MG63 (cell line): Measurements from ENCODE around the gene TCERG1L. TPM values are rescaled to one million over a fixed set of nuclear protein-coding genes. Genes with fewer than 3 reads are reported as not detected.

Experiments
- DNase-seq: peaks from one replicate; pipeline ENCODE4 v3.0.0-alpha.2; 2020
- H3K27me3 ChIP-seq: fragments of 250-450 bp; sonication (Bioruptor Pico); 2 replicates; pipeline ENCODE4 v1.5.1; 2020; ENCODE audit warnings: mild to moderate bottlenecking, moderate library complexity
- H3K36me3 ChIP-seq: fragments of 250-450 bp; sonication (Bioruptor Pico); 2 replicates; pipeline ENCODE4 v1.5.1; 2020; ENCODE audit warnings: mild to moderate bottlenecking, moderate library complexity
- H3K4me3 ChIP-seq: fragments of 250-450 bp; sonication (Bioruptor Pico); 2 replicates; pipeline ENCODE4 v1.5.1; 2020; ENCODE audit warnings: mild to moderate bottlenecking, moderate library complexity
- H3K9me3 ChIP-seq: fragments of 250-450 bp; sonication (Bioruptor Pico); 2 replicates; pipeline ENCODE4 v1.5.1; 2020; ENCODE audit warnings: mild to moderate bottlenecking, moderate library complexity
- total RNA-seq: library from RNA; depleted of rRNA; stranded (reverse); fragments of >200 nt; shearing (Covaris generic); gene quantifications from 2 replicates; pipeline ENCODE4 v1.2.3, GENCODE V29; 2014; ENCODE audit warnings: low replicate concordance

TCERG1L gene
- total RNA-seq, 1 experiment from 2014 or later, result not detected

DNA sequence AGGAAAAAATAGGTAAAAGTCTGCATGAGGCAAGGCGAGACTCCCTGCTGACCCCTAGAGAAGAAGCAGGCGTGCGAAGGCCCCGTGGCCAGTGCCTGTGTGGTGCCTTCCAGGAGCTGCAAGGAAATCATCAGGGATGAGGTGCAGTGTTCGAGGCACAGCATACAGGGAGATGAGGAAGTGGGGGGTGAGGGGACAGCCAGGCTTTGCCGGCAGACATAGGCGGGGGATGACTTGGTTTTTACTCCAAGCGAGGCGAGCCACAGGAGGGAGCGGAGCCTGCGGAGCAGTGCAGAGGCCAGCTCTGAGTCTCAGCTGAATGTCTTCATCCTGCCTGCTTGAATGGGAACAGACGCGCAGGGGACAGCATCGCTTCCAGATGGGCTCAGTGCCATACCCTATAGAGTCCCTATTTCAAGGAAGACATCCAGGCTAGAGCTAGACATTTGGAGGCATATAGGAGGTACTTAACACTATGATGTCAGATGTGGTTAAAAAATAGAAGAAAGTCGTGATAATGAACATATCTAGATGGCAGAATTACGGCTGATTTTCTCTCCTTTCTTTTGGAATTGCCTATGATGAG lies 49.5 kb downstream of the TCERG1L start:
- no peaks in the 10 kb centered on the region for H3K9me3 ChIP-seq

DNA sequence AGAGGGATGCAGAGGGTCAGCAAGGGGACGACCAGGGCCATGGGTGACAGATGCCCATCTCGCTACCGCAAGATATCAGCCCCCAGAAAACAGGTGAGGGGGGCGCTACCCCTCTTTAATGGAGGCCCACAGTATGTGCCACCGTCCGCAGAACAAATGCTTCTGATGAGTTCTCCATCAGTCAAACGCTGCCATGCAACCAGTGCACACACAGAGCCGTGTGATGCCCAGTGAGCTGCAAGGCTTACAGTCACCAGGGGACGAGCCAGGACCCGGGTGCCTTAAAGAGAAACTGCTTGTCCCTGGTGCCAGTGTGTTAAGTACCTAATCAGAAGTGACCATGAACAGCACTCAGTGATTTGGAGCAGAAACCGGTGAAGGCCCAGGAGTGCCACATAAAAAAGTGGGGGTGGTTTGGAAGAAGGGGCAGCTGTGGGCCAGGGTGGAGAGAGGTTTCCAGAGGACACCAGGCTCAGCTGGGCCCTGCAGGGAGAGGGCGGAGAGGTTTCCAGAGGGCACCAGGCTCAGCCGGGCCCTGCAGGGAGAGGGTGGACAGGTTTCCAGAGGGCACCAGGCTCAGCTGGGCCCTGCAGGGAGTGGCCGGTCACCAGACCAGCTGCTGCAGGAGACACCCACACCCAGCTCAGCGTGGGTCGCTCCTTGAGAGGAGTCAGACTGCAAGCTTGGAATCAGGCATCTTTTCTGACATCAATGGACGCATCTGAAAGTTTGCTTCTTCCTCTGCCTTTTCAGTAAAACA lies 50.9 kb downstream of the TCERG1L start:
- no peaks in the 10 kb centered on the region for H3K9me3 ChIP-seq
- no peak overlapping the region for H3K4me3 ChIP-seq
- no peaks in the 10 kb centered on the region for H3K36me3 ChIP-seq
- no peaks in the 10 kb centered on the region; the same call in 1 of the 2 replicates for H3K27me3 ChIP-seq
- no peak for DNase-seq

More for the DNA sequence above, 49.5 kb downstream of the TCERG1L start:
- Histone ChIP-seq H3K4me3 (no peak overlapping the region), H3K36me3 (no peaks in the 10 kb centered on the region), H3K27me3 (no peaks in the 10 kb centered on the region; the same call in 1 of the 2 replicates)
- no peak for DNase-seq

DNA sequence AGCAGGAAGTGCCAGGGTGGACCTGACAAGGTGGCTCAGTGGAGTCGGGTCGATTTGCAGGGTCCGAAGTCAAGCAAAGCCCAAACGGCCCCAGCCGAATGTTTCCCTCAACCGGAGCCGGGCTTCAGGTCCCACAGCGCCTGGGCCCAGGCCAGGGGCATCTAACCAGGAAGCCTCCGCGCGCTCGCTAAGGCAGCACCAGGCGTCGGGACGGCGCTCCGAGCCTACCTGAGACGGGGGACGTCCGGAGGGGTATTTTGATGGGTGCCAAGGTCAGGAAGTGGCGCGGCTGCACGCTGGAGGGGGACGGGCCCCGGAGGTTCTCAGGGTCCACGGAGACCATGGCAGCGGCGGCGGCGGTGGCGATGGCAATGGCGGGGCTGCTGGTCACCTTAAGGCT lies 51.5 kb downstream of the TCERG1L start:
- H3K9me3 ChIP-seq, result no peaks in the 10 kb centered on the region
- DNase-seq, result no peak

DNA sequence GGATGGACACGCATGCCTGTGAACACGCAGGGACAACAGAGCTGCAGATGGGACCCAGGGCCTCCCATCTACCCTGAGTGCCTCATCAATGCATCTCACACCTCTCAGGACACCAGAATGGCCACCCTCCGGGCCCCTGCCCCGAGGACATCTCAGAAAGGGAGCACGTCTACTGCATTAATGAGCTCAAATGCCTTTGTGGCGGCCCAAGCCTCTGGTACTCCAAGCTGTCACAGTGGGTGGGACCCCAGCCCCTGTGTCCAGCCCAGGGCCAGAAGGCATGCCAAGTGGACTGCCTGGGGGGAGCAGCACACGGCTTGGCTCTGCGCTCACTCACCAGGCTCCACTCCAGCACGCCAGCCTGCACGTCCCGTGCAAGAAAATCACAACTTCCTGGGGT lies 52.0 kb downstream of the TCERG1L start:
- Histone ChIP-seq H3K9me3 (no peaks in the 10 kb centered on the region), H3K4me3 (no peak overlapping the region), H3K27me3 (no peaks in the 10 kb centered on the region; the same call in 1 of the 2 replicates), H3K36me3 (no peaks in the 10 kb centered on the region)
- DNase-seq, result no peak

More for the DNA sequence above, 51.5 kb downstream of the TCERG1L start:
- Histone ChIP-seq H3K27me3 (no peaks in the 10 kb centered on the region; the same call in 1 of the 2 replicates), H3K36me3 (no peaks in the 10 kb centered on the region), H3K4me3 (no peak overlapping the region)

DNA sequence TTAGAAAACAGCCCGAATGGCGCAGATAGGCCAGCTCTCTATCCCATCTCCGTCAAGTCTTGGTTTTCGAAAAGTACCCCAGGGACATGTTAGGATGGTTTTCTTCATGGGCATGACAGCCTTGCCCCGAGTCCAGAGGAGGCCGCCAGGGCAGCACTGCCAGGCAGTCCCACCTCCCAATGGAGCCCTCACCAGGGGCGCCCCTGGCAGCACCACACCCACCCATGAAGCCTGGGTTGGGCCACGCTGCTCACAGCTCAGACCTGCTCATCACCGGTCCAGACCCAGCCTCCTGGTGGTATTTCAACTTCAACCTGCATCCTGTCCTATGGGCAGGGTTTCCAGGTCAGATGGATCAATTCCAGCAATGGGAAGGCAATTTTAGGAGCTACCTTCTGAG lies 53.3 kb downstream of the TCERG1L start:
- no peak for DNase-seq
- no peak overlapping the region for H3K4me3 ChIP-seq
- H3K36me3 ChIP-seq, result no peaks in the 10 kb centered on the region
- no peaks in the 10 kb centered on the region for H3K27me3 ChIP-seq
- H3K9me3 ChIP-seq, result no peaks in the 10 kb centered on the region

DNA sequence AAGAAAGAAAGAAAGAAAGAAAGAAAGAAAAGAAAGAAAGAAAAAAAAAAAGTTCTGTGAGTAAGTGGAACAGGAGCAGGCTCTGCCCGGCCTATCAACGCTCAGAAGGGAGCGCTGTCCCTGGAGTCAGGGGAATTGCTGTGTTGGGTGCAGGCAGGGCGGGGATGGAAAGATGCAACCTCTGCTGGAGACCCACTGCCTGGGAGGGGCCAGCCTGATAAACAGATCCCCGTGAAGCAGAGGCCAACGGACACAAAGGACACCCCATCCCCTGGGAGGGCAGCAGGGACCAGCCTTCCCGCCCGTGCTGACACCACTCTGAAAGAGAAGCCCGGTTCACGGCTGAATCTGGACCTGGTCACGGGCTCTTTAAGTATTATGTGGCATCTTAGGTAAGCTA lies 54.5 kb downstream of the TCERG1L start:
- no peak for DNase-seq
- Histone ChIP-seq H3K36me3 (no peaks in the 10 kb centered on the region), H3K4me3 (no peak overlapping the region), H3K9me3 (no peaks in the 10 kb centered on the region), H3K27me3 (no peaks in the 10 kb centered on the region)

DNA sequence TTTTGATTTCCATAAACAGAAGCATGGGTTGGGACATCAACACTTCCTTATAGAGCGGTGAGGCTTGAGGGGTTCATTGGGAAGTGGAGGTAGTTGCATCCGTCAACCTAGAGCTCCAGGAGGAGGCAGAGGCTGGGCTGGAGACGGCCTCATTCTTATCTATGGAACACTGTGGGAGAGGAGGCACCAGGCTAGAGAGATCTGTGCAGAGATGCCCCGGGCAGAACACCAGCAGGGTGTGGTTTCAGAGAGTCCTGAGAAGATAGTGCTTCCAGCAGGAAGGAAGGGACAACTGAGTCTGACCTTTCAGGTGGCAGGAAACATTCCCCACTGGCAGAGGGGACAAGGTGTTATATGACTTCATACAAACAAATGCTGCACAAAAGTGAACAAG lies 56.7 kb downstream of the TCERG1L start:
- Histone ChIP-seq H3K4me3 (no peak overlapping the region), H3K27me3 (peaks cover 6% of the 10 kb centered on the region), H3K36me3 (no peaks in the 10 kb centered on the region), H3K9me3 (no peaks in the 10 kb centered on the region)
- DNase-seq, result no peak

DNA sequence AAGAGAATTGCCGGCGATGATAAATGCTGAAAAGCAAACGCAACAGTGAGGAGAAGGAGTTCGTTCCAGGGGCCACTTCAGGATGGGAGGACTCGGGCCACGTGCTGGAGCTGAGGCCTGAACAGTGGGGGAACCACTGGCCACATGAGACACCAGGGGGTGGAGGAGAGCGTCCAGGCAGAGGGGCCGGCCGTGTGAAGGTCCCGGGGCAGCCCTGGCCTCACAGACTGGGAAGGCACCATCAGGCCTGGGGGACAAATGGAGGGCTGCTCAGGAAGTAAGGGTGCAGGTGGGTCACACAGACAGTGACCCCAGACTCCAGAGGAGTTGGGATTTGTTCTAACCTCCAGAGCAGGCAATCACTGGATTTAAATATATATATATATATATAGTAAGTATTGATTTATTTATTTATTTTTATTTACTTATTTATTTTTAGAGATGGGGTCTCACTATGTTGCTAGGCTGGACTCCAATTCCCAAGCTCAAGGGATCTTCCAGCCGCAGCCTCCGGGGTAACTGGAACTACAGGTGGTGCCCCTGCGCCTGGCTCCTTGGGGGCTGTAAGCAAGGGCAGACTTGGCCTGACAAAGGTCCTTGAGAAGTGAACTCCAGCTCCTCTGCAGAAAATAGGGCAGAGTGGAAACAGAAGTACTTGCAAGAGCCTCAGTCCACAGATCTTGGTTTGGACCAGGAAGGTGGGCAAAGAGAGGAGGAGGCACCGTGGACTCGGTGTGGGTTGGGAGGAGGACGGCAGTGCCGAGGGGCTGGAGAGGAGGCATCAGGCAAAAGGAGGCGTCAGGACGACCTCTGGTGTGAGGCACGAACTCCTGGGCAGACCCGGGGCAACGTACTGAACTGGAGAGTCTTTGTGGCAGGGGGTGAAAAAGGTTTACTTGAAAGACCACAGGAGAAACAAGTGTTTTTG lies 57.3 kb downstream of the TCERG1L start:
- DNase-seq, result no peak
- Histone ChIP-seq H3K36me3 (no peaks in the 10 kb centered on the region), H3K4me3 (no peak overlapping the region), H3K27me3 (peaks cover 8% of the 10 kb centered on the region), H3K9me3 (no peaks in the 10 kb centered on the region)

DNA sequence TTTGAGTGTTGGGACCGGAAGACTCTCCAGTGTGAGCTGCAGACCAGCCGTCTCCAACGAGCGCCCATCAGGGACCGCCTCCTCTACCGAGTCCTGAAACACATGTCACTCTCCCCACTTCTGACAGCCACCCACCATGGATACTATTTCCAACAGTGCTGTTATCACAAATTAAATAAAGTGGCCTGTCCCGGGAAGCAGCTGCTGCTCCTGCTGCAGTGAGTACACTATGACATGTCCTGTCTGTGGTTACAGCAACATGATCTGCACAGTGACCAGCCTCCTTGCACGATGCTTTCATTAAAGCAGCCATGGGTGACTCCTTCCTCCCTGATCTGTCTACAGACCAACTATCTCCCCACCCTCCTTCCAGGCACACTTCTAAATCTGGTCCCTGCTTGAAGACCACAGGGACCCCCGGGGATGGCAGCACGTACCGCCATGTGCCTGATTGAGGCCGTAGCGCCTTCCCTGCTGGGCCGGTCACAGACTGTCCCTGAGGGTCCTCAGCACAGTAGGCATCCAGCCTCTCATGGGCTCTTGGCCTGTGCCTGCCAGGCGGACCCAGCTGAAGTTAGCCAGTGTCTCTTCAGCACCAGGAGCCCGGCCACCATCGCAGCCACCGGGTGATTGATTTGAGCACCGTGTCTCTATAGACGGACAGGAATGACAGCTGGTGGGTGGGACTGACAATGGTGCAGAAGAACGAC lies 58.8 kb downstream of the TCERG1L start:
- Histone ChIP-seq H3K9me3 (no peaks in the 10 kb centered on the region), H3K27me3 (peaks cover 8% of the 10 kb centered on the region), H3K4me3 (no peak overlapping the region), H3K36me3 (no peaks in the 10 kb centered on the region)
- DNase-seq, result no peak

DNA sequence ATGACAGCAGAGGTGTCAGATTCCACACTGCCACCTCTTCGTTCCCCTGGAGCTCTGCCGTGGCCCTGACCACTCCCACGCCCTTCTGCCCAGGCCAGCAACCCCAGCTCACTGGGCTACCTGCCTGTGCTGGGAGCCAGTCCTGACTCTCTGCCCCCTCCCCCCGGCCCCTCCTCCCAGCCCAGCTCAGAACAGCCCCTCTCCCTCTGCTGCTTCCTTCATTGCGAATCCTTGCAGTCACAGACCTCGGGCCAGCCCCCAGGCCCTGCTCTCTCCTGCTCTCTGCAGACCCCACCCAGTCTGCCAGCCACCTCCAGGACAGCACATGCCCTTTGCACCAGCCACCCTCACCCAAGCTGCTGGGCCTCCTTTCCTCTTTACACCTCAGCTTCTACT lies 60.4 kb downstream of the TCERG1L start:
- Histone ChIP-seq H3K27me3 (peaks cover 8% of the 10 kb centered on the region), H3K36me3 (no peaks in the 10 kb centered on the region), H3K4me3 (no peak overlapping the region), H3K9me3 (no peaks in the 10 kb centered on the region)
- no peak for DNase-seq

DNA sequence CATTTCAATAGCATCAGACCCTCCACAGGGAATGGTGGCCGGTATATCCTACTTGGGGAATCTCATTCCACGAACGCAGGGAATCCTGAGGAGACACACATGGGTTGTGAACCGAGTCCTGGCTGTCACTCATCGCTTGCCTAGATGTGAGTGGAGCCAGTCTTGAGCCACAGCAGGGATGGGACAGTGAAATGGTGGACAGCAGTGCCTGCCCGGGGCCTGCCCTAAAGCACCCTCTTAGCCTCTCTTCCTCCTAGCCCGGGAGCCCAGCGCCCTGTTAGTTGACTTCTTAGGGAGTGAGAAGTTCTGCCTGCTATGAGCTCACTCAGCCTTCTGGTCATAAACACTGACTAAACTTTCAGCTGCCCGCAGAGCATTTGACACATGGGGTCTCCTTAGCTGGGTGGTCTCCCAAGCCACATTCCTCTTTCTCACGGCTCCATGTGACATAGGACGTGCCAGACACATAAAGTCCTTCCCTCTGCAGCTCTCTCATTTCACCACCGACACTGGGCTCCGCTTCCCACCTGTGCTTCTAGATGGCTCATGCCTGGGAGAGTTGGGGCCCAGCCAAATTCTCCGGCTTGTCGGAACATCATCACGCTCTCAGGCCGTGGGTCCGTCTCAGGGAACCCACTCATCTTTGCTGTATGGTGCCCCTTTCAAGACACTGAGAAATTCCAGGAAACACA lies 60.9 kb downstream of the TCERG1L start:
- Histone ChIP-seq H3K9me3 (no peaks in the 10 kb centered on the region), H3K27me3 (peaks cover 8% of the 10 kb centered on the region), H3K4me3 (no peak overlapping the region), H3K36me3 (no peaks in the 10 kb centered on the region)
- no peak for DNase-seq

DNA sequence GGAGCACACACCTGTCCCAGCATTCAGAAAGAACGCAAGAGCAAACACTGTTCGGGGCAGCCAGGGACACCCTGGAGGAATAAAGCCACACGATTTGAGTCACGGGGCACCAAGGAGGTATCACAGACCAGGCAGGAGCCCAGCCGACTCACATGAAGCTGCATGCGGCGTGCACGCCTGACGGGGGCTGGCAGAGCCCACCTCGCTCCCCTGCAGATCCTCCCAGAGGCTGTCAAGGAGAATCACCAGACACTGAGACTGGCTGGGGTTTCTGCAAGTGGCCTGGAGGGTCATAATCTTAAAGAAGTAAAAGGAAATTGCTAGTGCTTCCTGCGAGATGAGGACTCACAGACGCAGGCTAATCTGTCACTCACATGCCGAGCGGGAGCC lies 61.6 kb downstream of the TCERG1L start:
- Histone ChIP-seq H3K9me3 (no peaks in the 10 kb centered on the region), H3K4me3 (no peak overlapping the region), H3K27me3 (peaks cover 8% of the 10 kb centered on the region), H3K36me3 (no peaks in the 10 kb centered on the region)
- DNase-seq, result no peak

DNA sequence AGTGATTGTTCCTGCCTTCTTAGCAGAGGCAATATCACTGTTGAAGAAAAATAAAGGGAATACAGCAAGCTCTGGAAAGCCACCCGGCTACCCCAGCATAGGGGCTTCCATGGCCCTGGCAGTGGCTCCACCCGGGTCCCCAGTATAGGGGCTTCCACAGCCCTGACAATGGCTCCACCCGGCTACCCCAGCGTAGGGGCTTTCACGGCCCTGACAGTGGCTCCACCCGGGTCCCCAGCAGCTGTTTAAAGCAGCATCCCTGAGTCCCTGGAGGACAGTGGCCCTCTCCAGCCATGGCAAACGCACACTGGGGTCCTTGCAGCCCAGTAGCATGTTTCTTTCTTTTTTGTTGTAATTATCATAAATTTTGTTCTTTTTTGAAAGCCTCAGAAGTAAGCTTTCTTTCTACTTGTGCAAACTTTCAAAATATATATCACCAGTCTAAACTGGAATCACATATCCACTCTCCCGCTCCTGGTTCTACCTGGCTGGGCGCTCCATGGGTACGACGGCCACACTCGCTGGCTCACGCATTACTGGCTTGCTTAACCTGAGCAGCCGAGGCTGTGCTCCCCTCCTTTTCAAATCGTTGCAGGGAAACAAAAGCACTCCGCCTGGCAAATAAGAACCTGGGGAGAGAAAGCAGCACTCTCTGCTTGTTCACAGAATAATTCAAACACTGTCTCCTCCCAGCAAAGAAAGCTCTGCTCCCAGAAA lies 62.1 kb downstream of the TCERG1L start:
- Histone ChIP-seq H3K4me3 (no peak overlapping the region), H3K36me3 (no peaks in the 10 kb centered on the region), H3K27me3 (peaks cover 8% of the 10 kb centered on the region), H3K9me3 (no peaks in the 10 kb centered on the region)
- no peak for DNase-seq

DNA sequence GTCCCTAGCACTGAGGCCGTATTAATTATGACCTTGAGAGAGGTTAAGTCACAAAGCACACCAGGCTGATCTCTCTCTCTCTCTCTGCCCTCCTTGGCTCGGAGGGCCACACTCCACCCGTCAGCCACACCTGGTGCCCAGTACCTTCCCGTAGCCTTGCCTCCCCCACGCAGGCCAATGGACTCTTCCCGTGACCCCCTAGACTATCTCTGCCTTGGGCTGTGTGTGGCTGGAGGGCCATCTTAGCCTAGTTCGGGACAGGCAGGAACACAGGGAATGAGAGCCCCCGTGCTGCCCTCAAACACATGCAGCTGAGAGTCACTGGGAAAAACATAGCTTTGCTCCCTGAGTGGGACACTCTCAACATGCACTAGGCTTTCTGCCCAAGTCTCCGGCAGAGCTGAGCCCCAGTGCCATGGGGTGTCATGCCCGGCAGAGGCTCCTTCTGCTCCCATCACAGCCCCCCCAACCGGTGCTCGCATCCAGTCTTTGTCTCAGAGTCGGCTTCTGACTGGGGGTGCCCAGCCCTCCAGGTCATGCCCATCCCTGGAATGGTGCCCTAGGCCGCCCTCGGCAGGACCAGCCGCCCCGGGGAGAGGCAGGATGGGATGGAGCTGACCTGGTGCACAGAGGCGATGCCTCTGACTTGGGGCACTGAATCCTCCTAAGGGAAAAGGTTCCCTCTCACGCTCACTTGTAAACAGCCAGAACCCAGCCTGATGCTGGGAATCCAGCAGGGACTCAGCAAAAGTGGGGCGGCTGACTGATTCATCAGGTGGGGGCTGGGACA lies 63.0 kb downstream of the TCERG1L start:
- peaks cover 8% of the 10 kb centered on the region for H3K27me3 ChIP-seq
- no peak overlapping the region for H3K4me3 ChIP-seq
- no peaks in the 10 kb centered on the region for H3K36me3 ChIP-seq
- DNase-seq, result no peak
- H3K9me3 ChIP-seq, result no peaks in the 10 kb centered on the region

DNA sequence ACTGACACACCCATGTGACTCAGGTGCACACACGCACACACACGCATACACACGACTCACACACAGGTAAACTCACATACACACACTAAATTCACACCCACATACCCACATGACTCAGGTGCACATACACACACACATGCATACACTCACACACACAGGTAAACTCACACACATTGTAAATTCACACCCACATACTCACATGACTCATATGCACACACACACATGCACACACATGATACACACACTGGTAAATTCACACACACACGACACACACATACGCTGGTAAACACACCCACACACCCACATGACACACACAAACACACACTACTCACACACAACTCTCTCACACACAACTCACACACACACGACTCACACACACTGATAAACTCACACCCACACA lies 63.6 kb downstream of the TCERG1L start:
- no peaks in the 10 kb centered on the region for H3K36me3 ChIP-seq
- H3K27me3 ChIP-seq, result peaks cover 8% of the 10 kb centered on the region
- no peak for DNase-seq
- no peak overlapping the region for H3K4me3 ChIP-seq
- H3K9me3 ChIP-seq, result no peaks in the 10 kb centered on the region
